Heart left ventricle (tissue), 13 donors: ENCODE measurements around the gene APP.

Source experiments
- POLR2A ChIP-seq, 2 donors: fragments of 450-650 bp; IDR thresholded peaks; one replicate each; pipeline ENCODE4 v1.6.1; 2017; ENCODE audit warnings: antibody characterized with exemption in 2 of 2, mild to moderate bottlenecking in 2 of 2, moderate library complexity in 2 of 2
- TF ChIP-seq, protein P1 (sequence below), 12 donors: fragments of 200-600 bp; sonication (generic) in 4 of 12; IDR thresholded peaks; one replicate each; pipeline versions ENCODE4 v1.5.0 to v1.8.0; 2018 to 2022; ENCODE audit warnings: antibody characterized with exemption in 12 of 12, mild to moderate bottlenecking in 5 of 12
- donor health status: ischemic (EF 13 %, LVEDD 7.1; RV severe dilation, severe dysfunction).
- donor health status: DM: no; HTN: yes; CAD: no.
- donor health status: DM: no; HTN: no; CAD: no.
- donor health status: ischemic (EF 25% LVEDD 6.9; RV normal size, moderate dysfunction).
- donor health status: ischemic (EF 25% LVEDD 5.7; RV mildly dilated, moderate dysfunction).
- donor health status: ischemic (EF 35%, LVEDD 5.7; RV mildly dilated, moderate dysfunction).
- donor health status: nonischemic (EF 11% LVEDD 7.7; RV severe dilation, severe dysfunction).
- donor health status: DM: yes; HTN: yes; CAD: no.
- donor health status: PGD.
- donor health status: ischemic (EF 29% LVEDD 5.4; RV normal size, mild dysfunction).
- donor health status: nonischemic (EF 23%, LVEDD 6.1; RV moderate dilation, normal function).

DNA sequence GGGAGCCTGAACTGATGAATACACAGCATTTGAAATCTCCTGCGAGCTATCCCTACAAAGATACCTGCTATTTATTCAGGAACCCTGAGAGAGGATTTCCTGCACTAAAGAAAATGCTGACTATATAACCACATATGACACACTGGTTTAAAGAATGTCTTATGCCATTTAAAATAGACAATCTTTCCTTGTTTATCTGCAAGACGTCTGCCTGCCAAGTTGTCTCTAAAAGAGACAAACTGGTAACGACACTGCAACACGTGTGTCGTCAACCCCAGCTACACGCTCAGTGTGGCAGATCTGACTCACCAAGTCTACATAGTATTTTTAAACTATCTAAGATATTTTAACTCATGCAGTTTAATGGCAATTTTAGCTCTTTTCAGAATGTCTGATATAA is 42.7 kb downstream of the APP start:
- TF ChIP-seq, protein P1, sequence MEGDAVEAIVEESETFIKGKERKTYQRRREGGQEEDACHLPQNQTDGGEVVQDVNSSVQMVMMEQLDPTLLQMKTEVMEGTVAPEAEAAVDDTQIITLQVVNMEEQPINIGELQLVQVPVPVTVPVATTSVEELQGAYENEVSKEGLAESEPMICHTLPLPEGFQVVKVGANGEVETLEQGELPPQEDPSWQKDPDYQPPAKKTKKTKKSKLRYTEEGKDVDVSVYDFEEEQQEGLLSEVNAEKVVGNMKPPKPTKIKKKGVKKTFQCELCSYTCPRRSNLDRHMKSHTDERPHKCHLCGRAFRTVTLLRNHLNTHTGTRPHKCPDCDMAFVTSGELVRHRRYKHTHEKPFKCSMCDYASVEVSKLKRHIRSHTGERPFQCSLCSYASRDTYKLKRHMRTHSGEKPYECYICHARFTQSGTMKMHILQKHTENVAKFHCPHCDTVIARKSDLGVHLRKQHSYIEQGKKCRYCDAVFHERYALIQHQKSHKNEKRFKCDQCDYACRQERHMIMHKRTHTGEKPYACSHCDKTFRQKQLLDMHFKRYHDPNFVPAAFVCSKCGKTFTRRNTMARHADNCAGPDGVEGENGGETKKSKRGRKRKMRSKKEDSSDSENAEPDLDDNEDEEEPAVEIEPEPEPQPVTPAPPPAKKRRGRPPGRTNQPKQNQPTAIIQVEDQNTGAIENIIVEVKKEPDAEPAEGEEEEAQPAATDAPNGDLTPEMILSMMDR (IDR thresholded peaks at IDR 0.05), result no peak
- no peak for TF ChIP-seq POLR2A (IDR thresholded peaks at IDR 0.05)
